Adrenal gland (tissue), 12 donors: Measurements from ENCODE around the gene NEK7. TPM values are rescaled to one million over a fixed set of nuclear protein-coding genes. Genes with fewer than 3 reads are reported as not detected.
"Not testable (repeated sequence)": the region's sequence is repeated elsewhere in the genome, so short reads cannot be mapped to it uniquely, and the experiment has no call there.

ENCODE experiments used
- DNase-seq, 7 donors: peaks; one replicate each; pipeline ENCODE4 v3.0.0-alpha.2; 2019 to 2020
- H3K27ac ChIP-seq, 5 donors: fragments of 200-600 bp; sonication (generic) in 4 of 5; 1 replicate in 3 of 5; 2 replicates in 2 of 5; pipeline versions ENCODE4 v1.5.1 to v1.8.0; 2016 to 2020; ENCODE audit warnings: mild to moderate bottlenecking in 1 of 5
- H3K27me3 ChIP-seq: fragments of 200-600 bp; 2 replicates; pipeline ENCODE4 v1.8.0; 2021
- H3K36me3 ChIP-seq, 2 donors: fragments of 200-600 bp; replicated peaks in 1 of 2; 1 replicate in 1 of 2; 2 replicates in 1 of 2; pipeline versions ENCODE4 v1.5.1 to v1.8.0; 2018 to 2022
- H3K4me1 ChIP-seq, 2 donors: fragments of 200-600 bp; replicated peaks in 1 of 2; 1 replicate in 1 of 2; 2 replicates in 1 of 2; pipeline versions ENCODE4 v1.5.1 to v1.8.0; 2018 to 2021
- H3K4me3 ChIP-seq, 4 donors: fragments of 200-600 bp; sonication (generic) in 3 of 4; one replicate each; pipeline ENCODE4 v1.5.1; 2016 to 2018
- H3K9me3 ChIP-seq, 3 donors: fragments of 200-600 bp; sonication (generic) in 1 of 3; replicated peaks in 1 of 3; 1 replicate in 2 of 3; 2 replicates in 1 of 3; pipeline versions ENCODE4 v1.5.1 to v1.8.0; 2016 to 2021
- CTCF ChIP-seq, 6 experiments: fragments of 450-650 bp in 4 of 6; fragments of 200-600 bp in 2 of 6; sonication (generic) in 1 of 6; IDR thresholded peaks; 1 replicate in 5 of 6; 2 replicates in 1 of 6; pipeline versions ENCODE4 v1.5.1 to v1.8.0; 2016 to 2021; ENCODE audit warnings: antibody characterized with exemption in 6 of 6, mild to moderate bottlenecking in 2 of 6, moderate library complexity in 1 of 6
- POLR2A ChIP-seq, 2 donors: fragments of 450-650 bp; IDR thresholded peaks; one replicate each; pipeline ENCODE4 v1.6.1; 2017; ENCODE audit warnings: antibody characterized with exemption in 2 of 2, mild to moderate bottlenecking in 2 of 2, moderate library complexity in 1 of 2
- WGBS, 4 donors: extraction: QIAGEN DNeasy Blood & Tissue Kit in 2 of 4; methylation state at CpG; one replicate each; pipeline versions ENCODE4 v1.1.5 to v1.1.7; 2013 to 2017; 5-methylcytosine and 5-hydroxymethylcytosine counted together
- intact Hi-C, 2 donors: fragments of 100-400 bp; cut with DNase I; formaldehyde crosslinking; loops; one replicate each; pipeline versions ENCODE4 v1.14.1 to v1.15.0; 2022 to 2023
- polyA plus RNA-seq, 3 donors: library from polyadenylated mRNA; stranded (reverse); fragments of 200-250 nt in 2 of 3; fragments of 350-450 nt in 1 of 3; fragmentation: Illumina TruSeq in 1 of 3; extraction: RNeasy Lipid Tissue Mini Kit (QIAGEN cat#74804) in 1 of 3; gene quantifications; one replicate each; pipeline ENCODE4 v1.2.3, GENCODE V29; 2013 to 2014
- total RNA-seq, 9 donors: library from RNA; depleted of rRNA in 4 of 9; stranded (reverse); fragments of >200 nt in 4 of 9; fragments of 120-200 nt in 1 of 9; fragmentation: NEBNext Ultra II Directional in 1 of 9; extraction: Animal tissue kit (Norgen Biotek cat#: 25700) in 1 of 9; gene quantifications; one replicate each; pipeline versions ENCODE4 v1.1.0 to v1.2.4, GENCODE V29; 2013 to 2023
- donor health status: healthy with polysubstance abuse.
- donor health status: Bipolar disorder and iron deficiency.
- donor health status: DM: yes; HTN: yes; CAD: no.
- donor health status: DM: no; HTN: no; CAD: no.
- donor health status: DM: no; HTN: no; CAD: no.
- donor health status: DM: yes; HTN: yes; CAD: no.

NEK7 gene
- total and polyA plus RNA-seq, 12 donors, result 34.0 to 270 (median 148) TPM

DNA sequence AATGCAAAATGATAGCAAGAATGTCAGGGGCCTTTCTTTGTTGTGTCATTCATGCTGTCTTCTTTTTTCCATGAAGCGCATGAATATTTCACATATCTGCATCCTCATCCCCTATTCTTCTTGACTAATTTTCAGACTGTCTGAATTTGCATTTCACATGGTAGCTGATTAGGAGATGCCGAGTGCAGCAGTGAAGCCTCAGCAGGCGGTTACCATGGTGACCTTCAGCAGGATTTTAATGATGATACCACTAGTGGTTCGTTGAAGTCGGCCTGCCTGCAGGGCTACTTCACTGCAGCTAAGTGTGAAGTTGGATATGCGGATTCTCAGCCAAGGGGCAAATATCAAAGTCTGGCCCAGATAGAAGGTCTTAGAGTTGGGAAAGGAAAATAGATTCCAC is 141.8 kb downstream of the NEK7 start:
- no peak for TF ChIP-seq CTCF (IDR thresholded peaks at IDR 0.05)
- TF ChIP-seq POLR2A (IDR thresholded peaks at IDR 0.05), result no peak
- intact Hi-C loops, result no loop called here
- H3K9me3 ChIP-seq, result no peaks in the 10 kb centered on the region
- WGBS, 4 donors, result 78 to 86% (median 84%) methylated on average over 6 of the region's 6 CpGs
- DNase-seq, result no peak
- no peak overlapping the region for H3K4me3 ChIP-seq
- no peaks in the 10 kb centered on the region for H3K27me3 ChIP-seq
- H3K4me1 ChIP-seq, result peaks cover 0 to 20% of the 10 kb centered on the region in 2 donors
- peaks cover 0 to 4% of the 10 kb centered on the region in 2 donors for H3K36me3 ChIP-seq
- no peak overlapping the region for H3K27ac ChIP-seq

GRCh38 chr1:198300451-198300850 is 143.7 kb downstream of the NEK7 start:
- Histone ChIP-seq H3K27ac (no peak overlapping the region), H3K27me3 (no peaks in the 10 kb centered on the region), H3K4me1 (peaks cover 0 to 20% of the 10 kb centered on the region in 2 donors), H3K36me3 (peaks cover 0 to 4% of the 10 kb centered on the region in 2 donors), H3K9me3 (no peaks in the 10 kb centered on the region), H3K4me3 (no peak overlapping the region)
- TF ChIP-seq CTCF (IDR thresholded peaks at IDR 0.05) (no peak), POLR2A (IDR thresholded peaks at IDR 0.05) (no peak)
- WGBS, 4 donors, result 95 to 100% (median 99%) methylated on average over 1 of the region's 1 CpG
- DNase-seq, result no peak
- intact Hi-C loops, result no loop called here

DNA sequence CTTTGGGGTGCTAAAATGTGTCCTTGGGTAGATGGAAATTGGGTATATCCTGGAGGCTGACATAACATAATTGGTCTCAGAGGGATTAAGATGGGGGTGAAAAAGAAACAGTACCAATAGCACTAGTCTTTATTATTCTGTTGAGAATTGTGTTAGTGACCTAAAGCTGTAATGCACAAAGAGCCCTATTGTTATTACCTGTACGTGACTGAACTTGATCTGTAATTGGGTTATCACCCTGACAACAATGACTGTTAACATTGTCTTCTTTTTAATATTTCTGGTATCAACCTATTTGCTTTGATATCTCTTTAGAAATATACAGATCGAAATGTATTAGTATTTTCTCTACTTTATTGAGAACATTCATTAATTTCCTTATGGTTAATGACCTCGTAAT is 147.6 kb downstream of the NEK7 start:
- no peaks in the 10 kb centered on the region for H3K9me3 ChIP-seq
- WGBS, 4 donors, result 89 to 99% (median 96%) methylated on average over 3 of the region's 3 CpGs
- H3K36me3 ChIP-seq, result no peaks in the 10 kb centered on the region
- TF ChIP-seq POLR2A (IDR thresholded peaks at IDR 0.05) (no peak), CTCF (IDR thresholded peaks at IDR 0.05) (no peak)
- no peak for DNase-seq
- no peak overlapping the region for H3K27ac ChIP-seq
- H3K4me3 ChIP-seq, result no peak overlapping the region
- no peaks in the 10 kb centered on the region for H3K27me3 ChIP-seq
- peaks cover 0 to 8% of the 10 kb centered on the region in 2 donors for H3K4me1 ChIP-seq
- intact Hi-C loops, result no loop called here

- H3K27ac ChIP-seq, H3K9me3 ChIP-seq, H3K4me3 ChIP-seq, H3K4me1 ChIP-seq, intact Hi-C loops, H3K27me3 ChIP-seq, H3K36me3 ChIP-seq: not testable (repeated sequence)
- WGBS, 4 donors, result 88 to 95% (median 90%) methylated on average over 13 to 15 of the region's 15 CpGs
- DNase-seq, result peak in 1 of 7 donors; percentile 48
These were observed 158.0 kb downstream of the NEK7 start for GRCh38 chr1:198314817-198315216.

- DNase-seq, H3K27ac ChIP-seq, H3K4me3 ChIP-seq, H3K27me3 ChIP-seq, H3K36me3 ChIP-seq, intact Hi-C loops, H3K9me3 ChIP-seq: not testable (repeated sequence)
- 97 to 99% (median 98%) methylated on average over 7 to 8 of the region's 8 CpGs for WGBS, 4 donors
- H3K4me1 ChIP-seq, result peaks cover 0 to 11% of the 10 kb centered on the region in 2 donors
These were observed 158.5 kb downstream of the NEK7 start for GRCh38 chr1:198315331-198315730.
